ENCODE data around the gene GNAQ. TPM values are rescaled to one million over a fixed set of nuclear protein-coding genes. Genes with fewer than 3 reads are reported as not detected.

The GNAQ gene
- total and polyA plus RNA-seq, 2 of the 13 experiments (the other 11 are each of a cell fraction or from before 2014, with no cell fraction given), result 16.5 to 17.7 TPM

GRCh38 chr9:77851882-77852595 lies 179.6 kb downstream of the GNAQ start (continued):
- TF ChIP-seq, protein P1, sequence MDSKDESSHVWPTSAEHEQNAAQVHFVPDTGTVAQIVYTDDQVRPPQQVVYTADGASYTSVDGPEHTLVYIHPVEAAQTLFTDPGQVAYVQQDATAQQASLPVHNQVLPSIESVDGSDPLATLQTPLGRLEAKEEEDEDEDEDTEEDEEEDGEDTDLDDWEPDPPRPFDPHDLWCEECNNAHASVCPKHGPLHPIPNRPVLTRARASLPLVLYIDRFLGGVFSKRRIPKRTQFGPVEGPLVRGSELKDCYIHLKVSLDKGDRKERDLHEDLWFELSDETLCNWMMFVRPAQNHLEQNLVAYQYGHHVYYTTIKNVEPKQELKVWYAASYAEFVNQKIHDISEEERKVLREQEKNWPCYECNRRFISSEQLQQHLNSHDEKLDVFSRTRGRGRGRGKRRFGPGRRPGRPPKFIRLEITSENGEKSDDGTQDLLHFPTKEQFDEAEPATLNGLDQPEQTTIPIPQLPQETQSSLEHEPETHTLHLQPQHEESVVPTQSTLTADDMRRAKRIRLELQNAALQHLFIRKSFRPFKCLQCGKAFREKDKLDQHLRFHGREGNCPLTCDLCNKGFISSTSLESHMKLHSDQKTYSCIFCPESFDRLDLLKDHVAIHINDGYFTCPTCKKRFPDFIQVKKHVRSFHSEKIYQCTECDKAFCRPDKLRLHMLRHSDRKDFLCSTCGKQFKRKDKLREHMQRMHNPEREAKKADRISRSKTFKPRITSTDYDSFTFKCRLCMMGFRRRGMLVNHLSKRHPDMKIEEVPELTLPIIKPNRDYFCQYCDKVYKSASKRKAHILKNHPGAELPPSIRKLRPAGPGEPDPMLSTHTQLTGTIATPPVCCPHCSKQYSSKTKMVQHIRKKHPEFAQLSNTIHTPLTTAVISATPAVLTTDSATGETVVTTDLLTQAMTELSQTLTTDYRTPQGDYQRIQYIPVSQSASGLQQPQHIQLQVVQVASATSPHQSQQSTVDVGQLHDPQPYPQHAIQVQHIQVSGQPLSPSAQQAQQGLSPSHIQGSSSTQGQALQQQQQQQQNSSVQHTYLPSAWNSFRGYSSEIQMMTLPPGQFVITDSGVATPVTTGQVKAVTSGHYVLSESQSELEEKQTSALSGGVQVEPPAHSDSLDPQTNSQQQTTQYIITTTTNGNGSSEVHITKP (CRISPR knock-in tag; IDR thresholded peaks at IDR 0.05; ENCODE audit: low read depth), result no peak
- TF ChIP-seq ZNF670 (CRISPR knock-in tag; IDR thresholded peaks at IDR 0.05; ENCODE audit: borderline replicate concordance), result no peak
- no peak for TF ChIP-seq ZBTB38 (CRISPR knock-in tag; IDR thresholded peaks at IDR 0.05)
- no peak for TF ChIP-seq ZNF468 (CRISPR knock-in tag; IDR thresholded peaks at IDR 0.05)
- TF ChIP-seq RXRA (CRISPR knock-in tag; IDR thresholded peaks at IDR 0.05), result no peak
- TF ChIP-seq DMAP1 (CRISPR knock-in tag; IDR thresholded peaks at IDR 0.05), result no peak
- no peak for TF ChIP-seq ZNF17 (CRISPR knock-in tag; IDR thresholded peaks at IDR 0.05)
- TF ChIP-seq HMG20B (CRISPR knock-in tag; conservative IDR thresholded peaks at IDR 0.05), result peak; percentile 29; the same call in 1 of the 2 replicates
- no peak for TF ChIP-seq ZSCAN31 (CRISPR knock-in tag; IDR thresholded peaks at IDR 0.05; ENCODE audit: low read depth)
- no peak for TF ChIP-seq ZNF576 (CRISPR knock-in tag; IDR thresholded peaks at IDR 0.05)
- no peak for TF ChIP-seq MAFF (IDR thresholded peaks at IDR 0.05; ENCODE audit: low read depth, low read length)
- TF ChIP-seq, protein P2, sequence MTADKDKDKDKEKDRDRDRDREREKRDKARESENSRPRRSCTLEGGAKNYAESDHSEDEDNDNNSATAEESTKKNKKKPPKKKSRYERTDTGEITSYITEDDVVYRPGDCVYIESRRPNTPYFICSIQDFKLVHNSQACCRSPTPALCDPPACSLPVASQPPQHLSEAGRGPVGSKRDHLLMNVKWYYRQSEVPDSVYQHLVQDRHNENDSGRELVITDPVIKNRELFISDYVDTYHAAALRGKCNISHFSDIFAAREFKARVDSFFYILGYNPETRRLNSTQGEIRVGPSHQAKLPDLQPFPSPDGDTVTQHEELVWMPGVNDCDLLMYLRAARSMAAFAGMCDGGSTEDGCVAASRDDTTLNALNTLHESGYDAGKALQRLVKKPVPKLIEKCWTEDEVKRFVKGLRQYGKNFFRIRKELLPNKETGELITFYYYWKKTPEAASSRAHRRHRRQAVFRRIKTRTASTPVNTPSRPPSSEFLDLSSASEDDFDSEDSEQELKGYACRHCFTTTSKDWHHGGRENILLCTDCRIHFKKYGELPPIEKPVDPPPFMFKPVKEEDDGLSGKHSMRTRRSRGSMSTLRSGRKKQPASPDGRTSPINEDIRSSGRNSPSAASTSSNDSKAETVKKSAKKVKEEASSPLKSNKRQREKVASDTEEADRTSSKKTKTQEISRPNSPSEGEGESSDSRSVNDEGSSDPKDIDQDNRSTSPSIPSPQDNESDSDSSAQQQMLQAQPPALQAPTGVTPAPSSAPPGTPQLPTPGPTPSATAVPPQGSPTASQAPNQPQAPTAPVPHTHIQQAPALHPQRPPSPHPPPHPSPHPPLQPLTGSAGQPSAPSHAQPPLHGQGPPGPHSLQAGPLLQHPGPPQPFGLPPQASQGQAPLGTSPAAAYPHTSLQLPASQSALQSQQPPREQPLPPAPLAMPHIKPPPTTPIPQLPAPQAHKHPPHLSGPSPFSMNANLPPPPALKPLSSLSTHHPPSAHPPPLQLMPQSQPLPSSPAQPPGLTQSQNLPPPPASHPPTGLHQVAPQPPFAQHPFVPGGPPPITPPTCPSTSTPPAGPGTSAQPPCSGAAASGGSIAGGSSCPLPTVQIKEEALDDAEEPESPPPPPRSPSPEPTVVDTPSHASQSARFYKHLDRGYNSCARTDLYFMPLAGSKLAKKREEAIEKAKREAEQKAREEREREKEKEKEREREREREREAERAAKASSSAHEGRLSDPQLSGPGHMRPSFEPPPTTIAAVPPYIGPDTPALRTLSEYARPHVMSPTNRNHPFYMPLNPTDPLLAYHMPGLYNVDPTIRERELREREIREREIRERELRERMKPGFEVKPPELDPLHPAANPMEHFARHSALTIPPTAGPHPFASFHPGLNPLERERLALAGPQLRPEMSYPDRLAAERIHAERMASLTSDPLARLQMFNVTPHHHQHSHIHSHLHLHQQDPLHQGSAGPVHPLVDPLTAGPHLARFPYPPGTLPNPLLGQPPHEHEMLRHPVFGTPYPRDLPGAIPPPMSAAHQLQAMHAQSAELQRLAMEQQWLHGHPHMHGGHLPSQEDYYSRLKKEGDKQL (CRISPR knock-in tag; IDR thresholded peaks at IDR 0.05; ENCODE audit: low read depth), result peak; percentile 75; the same call in 1 of the 2 replicates
- TF ChIP-seq SOX13 (IDR thresholded peaks at IDR 0.05), result no peak
- TF ChIP-seq SOX13 (CRISPR knock-in tag; conservative IDR thresholded peaks at IDR 0.05 in 1 of 2, IDR thresholded peaks at IDR 0.05 in 1 of 2), result peak in 1 of 2 experiments; percentile 35; a peak in 1 of 4 replicates
- no peak for TF ChIP-seq ZSCAN22 (CRISPR knock-in tag; IDR thresholded peaks at IDR 0.05)
- TF ChIP-seq, protein P3, sequence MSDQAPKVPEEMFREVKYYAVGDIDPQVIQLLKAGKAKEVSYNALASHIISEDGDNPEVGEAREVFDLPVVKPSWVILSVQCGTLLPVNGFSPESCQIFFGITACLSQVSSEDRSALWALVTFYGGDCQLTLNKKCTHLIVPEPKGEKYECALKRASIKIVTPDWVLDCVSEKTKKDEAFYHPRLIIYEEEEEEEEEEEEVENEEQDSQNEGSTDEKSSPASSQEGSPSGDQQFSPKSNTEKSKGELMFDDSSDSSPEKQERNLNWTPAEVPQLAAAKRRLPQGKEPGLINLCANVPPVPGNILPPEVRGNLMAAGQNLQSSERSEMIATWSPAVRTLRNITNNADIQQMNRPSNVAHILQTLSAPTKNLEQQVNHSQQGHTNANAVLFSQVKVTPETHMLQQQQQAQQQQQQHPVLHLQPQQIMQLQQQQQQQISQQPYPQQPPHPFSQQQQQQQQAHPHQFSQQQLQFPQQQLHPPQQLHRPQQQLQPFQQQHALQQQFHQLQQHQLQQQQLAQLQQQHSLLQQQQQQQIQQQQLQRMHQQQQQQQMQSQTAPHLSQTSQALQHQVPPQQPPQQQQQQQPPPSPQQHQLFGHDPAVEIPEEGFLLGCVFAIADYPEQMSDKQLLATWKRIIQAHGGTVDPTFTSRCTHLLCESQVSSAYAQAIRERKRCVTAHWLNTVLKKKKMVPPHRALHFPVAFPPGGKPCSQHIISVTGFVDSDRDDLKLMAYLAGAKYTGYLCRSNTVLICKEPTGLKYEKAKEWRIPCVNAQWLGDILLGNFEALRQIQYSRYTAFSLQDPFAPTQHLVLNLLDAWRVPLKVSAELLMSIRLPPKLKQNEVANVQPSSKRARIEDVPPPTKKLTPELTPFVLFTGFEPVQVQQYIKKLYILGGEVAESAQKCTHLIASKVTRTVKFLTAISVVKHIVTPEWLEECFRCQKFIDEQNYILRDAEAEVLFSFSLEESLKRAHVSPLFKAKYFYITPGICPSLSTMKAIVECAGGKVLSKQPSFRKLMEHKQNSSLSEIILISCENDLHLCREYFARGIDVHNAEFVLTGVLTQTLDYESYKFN (CRISPR knock-in tag; conservative IDR thresholded peaks at IDR 0.05), result peak; percentile 28; the same call in 1 of the 2 replicates

Measured in HepG2 (cell line).